Fibroblast of upper back skin (primary cell): ENCODE results near the gene KCNH8.

Experiments used
- DNase-seq: peaks from one replicate; pipeline ENCODE4 v3.0.0-alpha.2; 2013

The KCNH8 gene

GRCh38 chr3:19522305-19522704, 374.0 kb downstream of the KCNH8 start:
- DNase-seq, result no peak

- no peak for DNase-seq
Measured at GRCh38 chr3:19526071-19526470, 377.8 kb downstream of the KCNH8 start.

GRCh38 chr3:19527746-19528145, 379.4 kb downstream of the KCNH8 start:
- DNase-seq, result no peak

GRCh38 chr3:19531426-19531825, 383.1 kb downstream of the KCNH8 start:
- DNase-seq, result no peak

- no peak for DNase-seq
Measured at GRCh38 chr3:19539518-19540392, 391.4 kb downstream of the KCNH8 start.

GRCh38 chr3:19540464-19540863, 392.2 kb downstream of the KCNH8 start:
- no peak for DNase-seq

GRCh38 chr3:19541284-19541683, 393.0 kb downstream of the KCNH8 start:
- DNase-seq, result no peak

- no peak for DNase-seq
Measured at GRCh38 chr3:19543212-19543841, 395.0 kb downstream of the KCNH8 start.

GRCh38 chr3:19547665-19548464, 399.6 kb downstream of the KCNH8 start:
- no peak for DNase-seq

- no peak for DNase-seq
Measured at GRCh38 chr3:19559724-19560442, 411.6 kb downstream of the KCNH8 start.

GRCh38 chr3:19573644-19574043, 425.3 kb downstream of the KCNH8 start:
- DNase-seq, result no peak

- DNase-seq, result no peak
Measured at GRCh38 chr3:19574268-19574667, 426.0 kb downstream of the KCNH8 start.

GRCh38 chr3:19576343-19576742, 428.0 kb downstream of the KCNH8 start:
- no peak for DNase-seq
